Measurements from ENCODE around the gene PFDN6. TPM values are rescaled to one million over a fixed set of nuclear protein-coding genes. Genes with fewer than 3 reads are reported as not detected.

PFDN6 gene
- total and polyA plus RNA-seq, 9 of the 15 experiments (the other 6 are each of a cell fraction or from before 2014, with no cell fraction given): 6.8 to 475 (median 216) TPM

DNA sequence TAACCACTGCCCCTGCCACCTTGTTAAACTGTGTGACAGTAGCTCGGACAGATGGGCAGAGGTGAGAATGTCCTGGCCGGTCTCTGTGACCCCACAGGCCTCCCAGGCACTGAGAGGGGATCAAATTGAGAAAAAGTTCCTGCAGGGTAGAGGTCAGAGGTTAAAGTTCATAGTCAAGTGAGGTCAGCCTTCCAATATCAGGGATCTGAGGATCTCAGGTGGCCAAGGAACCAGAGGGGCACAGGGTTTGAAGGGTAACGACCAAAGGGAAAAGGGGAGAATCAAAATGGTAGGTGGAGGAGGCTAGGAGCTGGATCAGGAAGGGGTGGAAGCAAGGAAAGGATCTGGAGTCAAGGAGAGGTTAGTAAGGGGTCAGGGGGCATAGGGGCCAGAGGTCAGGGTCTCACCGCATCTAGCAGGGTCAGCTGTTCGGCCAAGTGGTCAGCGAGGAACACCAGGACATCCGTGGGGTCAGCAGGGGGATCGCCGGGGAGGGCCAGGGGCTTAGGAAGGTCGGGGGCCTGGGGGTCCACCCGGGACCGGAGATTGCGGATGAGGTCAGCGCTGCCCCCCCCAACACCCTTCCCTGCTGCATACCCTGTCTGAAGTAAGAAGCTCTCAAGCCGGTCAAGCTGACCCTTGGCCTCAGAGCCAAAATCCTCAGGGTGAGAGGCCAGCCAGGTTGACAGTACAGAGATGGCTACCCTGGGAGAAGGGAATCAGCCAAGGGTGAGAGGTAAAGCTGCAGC is 6.4 kb downstream of the PFDN6 start:
- Histone ChIP-seq H3K9ac (ENCODE audit: insufficient read depth in 1 of 2, low read depth in 2 of 2, low read length in 2 of 2) (peak overlapping the region in 1 of 2 experiments; percentile 35; a peak in 1 of 4 replicates), H2AFZ (ENCODE audit: low read depth, low read length) (no peak overlapping the region), H3K4me2 (ENCODE audit: insufficient read depth, low read length) (no peak overlapping the region), H3K79me2 (ENCODE audit: control insufficient read depth, insufficient read depth, low read length) (peaks cover 41% of the 10 kb centered on the region), H3K9me3 (replicated peaks; ENCODE audit: control insufficient read depth, insufficient read depth, low read depth, low read length) (no peaks in the 10 kb centered on the region), H4K20me1 (replicated peaks; ENCODE audit: control insufficient read depth, insufficient read depth, low read length) (0 out of 2 replicates have a peak, but pooled peaks cover 3% of the 10 kb centered on the region), H3K4me3 (no peak overlapping the region), H3K27me3 (ENCODE audit: control insufficient read depth in 2 of 2, insufficient read depth in 2 of 2, low read length in 2 of 2) (no peaks in the 10 kb centered on the region), H3K4me1 (replicated peaks in 1 of 2; ENCODE audit: control insufficient read depth in 2 of 2, insufficient read depth in 2 of 2, low read length in 2 of 2) (peaks cover 12 to 44% of the 10 kb centered on the region in 2 experiments), H3K36me3 (ENCODE audit: control insufficient read depth, insufficient read depth, low read length) (peaks cover 61% of the 10 kb centered on the region), H3K27ac (ENCODE audit: extremely low read depth, low read depth, low read length) (no peak overlapping the region), H3K9me1 (ENCODE audit: control insufficient read depth, insufficient read depth, low read length) (peaks cover 6% of the 10 kb centered on the region)
- ChIA-PET CTCF (ENCODE audit: low intra/inter-chr PET ratio) (no interaction called here), POLR2A (interaction anchor here (0.5 to 1.3 kb wide), 5 partner anchors 12 to 98 kb away, joined by 3 to 4 read pairs (median 3); partner anchors contain the start of genes B3GALT4, RPS18 and VPS52)
- intact Hi-C loops (cut with micrococcal nuclease): loop anchor here (5.0 kb wide), 3 partner anchors 97 to 132 kb away; partner anchors contain the start of genes KIFC1 and PHF1
- in situ Hi-C loops (cut with MboI): no loop called here
- WGBS (ENCODE audit: insufficient coverage, low coverage, missing lambda C conversion rate): 82% methylated on average over 15 of the region's 15 CpGs
- ATAC-seq: no peak
- DNase-seq (ENCODE audit: extremely low read depth in 1 of 4, low spot score in 3 of 4): no peak
- FAIRE-seq: no peak
- BruUV-seq (replicated peaks): no TSS peak
- TF ChIP-seq ZNF740 (CRISPR knock-in tag; IDR thresholded peaks at IDR 0.05) (no peak), ZNF740 (tag; IDR thresholded peaks at IDR 0.05) (no peak), ZNF146 (CRISPR knock-in tag; IDR thresholded peaks at IDR 0.05; ENCODE audit: unreplicated experiment) (no peak), NR2C2 (CRISPR knock-in tag; IDR thresholded peaks at IDR 0.05) (peak; percentile 92), NR2C2 (tag; IDR thresholded peaks at IDR 0.05) (peak; percentile 90), CBFA2T2 (conservative IDR thresholded peaks at IDR 0.05) (no peak), ZNF717 (CRISPR knock-in tag; IDR thresholded peaks at IDR 0.05) (no peak), ZNF77 (CRISPR knock-in tag; IDR thresholded peaks at IDR 0.05) (no peak), ZNF134 (CRISPR knock-in tag; conservative IDR thresholded peaks at IDR 0.05) (no peak), PHB2 (IDR thresholded peaks at IDR 0.05; ENCODE audit: low read depth) (no peak), ZNF766 (CRISPR knock-in tag; conservative IDR thresholded peaks at IDR 0.05) (no peak), XRCC4 (IDR thresholded peaks at IDR 0.05; ENCODE audit: extremely low read depth, insufficient read depth, insufficient read length) (no peak), ZNF561 (CRISPR knock-in tag; conservative IDR thresholded peaks at IDR 0.05) (no peak), NR2C1 (IDR thresholded peaks at IDR 0.05) (peak; percentile 96), NR2C1 (tag; IDR thresholded peaks at IDR 0.05) (peak; percentile 92), BRCA1 (IDR thresholded peaks at IDR 0.05) (no peak), BRCA1 (CRISPR knock-in tag; IDR thresholded peaks at IDR 0.05) (no peak), SUPT5H (IDR thresholded peaks at IDR 0.05) (0 out of 2 replicates have a peak, but pooled peaks have one; percentile 27), ZNF217 (CRISPR knock-in tag; IDR thresholded peaks at IDR 0.05) (no peak)
- TF ChIP-seq, protein P1, sequence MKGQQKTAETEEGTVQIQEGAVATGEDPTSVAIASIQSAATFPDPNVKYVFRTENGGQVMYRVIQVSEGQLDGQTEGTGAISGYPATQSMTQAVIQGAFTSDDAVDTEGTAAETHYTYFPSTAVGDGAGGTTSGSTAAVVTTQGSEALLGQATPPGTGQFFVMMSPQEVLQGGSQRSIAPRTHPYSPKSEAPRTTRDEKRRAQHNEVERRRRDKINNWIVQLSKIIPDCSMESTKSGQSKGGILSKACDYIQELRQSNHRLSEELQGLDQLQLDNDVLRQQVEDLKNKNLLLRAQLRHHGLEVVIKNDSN (CRISPR knock-in tag; IDR thresholded peaks at IDR 0.05): no peak
- TF ChIP-seq, protein P2, sequence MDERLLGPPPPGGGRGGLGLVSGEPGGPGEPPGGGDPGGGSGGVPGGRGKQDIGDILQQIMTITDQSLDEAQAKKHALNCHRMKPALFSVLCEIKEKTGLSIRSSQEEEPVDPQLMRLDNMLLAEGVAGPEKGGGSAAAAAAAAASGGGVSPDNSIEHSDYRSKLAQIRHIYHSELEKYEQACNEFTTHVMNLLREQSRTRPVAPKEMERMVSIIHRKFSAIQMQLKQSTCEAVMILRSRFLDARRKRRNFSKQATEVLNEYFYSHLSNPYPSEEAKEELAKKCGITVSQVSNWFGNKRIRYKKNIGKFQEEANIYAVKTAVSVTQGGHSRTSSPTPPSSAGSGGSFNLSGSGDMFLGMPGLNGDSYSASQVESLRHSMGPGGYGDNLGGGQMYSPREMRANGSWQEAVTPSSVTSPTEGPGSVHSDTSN (CRISPR knock-in tag; IDR thresholded peaks at IDR 0.05; ENCODE audit: low read depth): no peak
- TF ChIP-seq, protein P2 (tag; conservative IDR thresholded peaks at IDR 0.05; ENCODE audit: low read depth): no peak

All from K562 (cell line).